B cell (primary cell): ENCODE results near the gene ATP11A. TPM values are rescaled to one million over a fixed set of nuclear protein-coding genes. Genes with fewer than 3 reads are reported as not detected.

Source experiments
- ATAC-seq: fragments of 200-7000 bp; cut with Tn5 transposase; one replicate; pipeline ENCODE4 v1.10.0; 2021; ENCODE audit warnings: low read depth, mild to moderate bottlenecking, moderate number of reproducible peaks, moderate library complexity
- CTCF ChIA-PET: fragments of 350-600 bp; sonication (Branson Sonifier 250); formaldehyde crosslinking; loops from one replicate; lab custom pipeline; 2021; ENCODE audit warnings: antibody characterized with exemption, inconsistent platforms; lab: Charles Lee
- POLR2A ChIA-PET: fragments of 350-600 bp; sonication (Branson Sonifier 250); formaldehyde crosslinking; loops from one replicate; lab custom pipeline; 2021; ENCODE audit warnings: antibody characterized with exemption; lab: Charles Lee
- DNase-seq: peaks from one replicate; pipeline ENCODE4 v3.0.0; 2013
- H2AFZ ChIP-seq: 2 replicates; pipeline ENCODE4 v1.6.1; 2012; ENCODE audit warnings: mild to moderate bottlenecking, low read depth, low read length; ENCODE audit not compliant: insufficient read depth, poor library complexity, severe bottlenecking
- H3K27ac ChIP-seq, 2 donors: 1 replicate in 1 of 2; 2 replicates in 1 of 2; pipeline ENCODE4 v1.5.1; 2012 to 2013; ENCODE audit warnings: low read length in 2 of 2, mild to moderate bottlenecking in 2 of 2, moderate library complexity in 1 of 2
- H3K27me3 ChIP-seq, 4 experiments: fragments of 200-600 bp in 1 of 4; sonication (generic) in 1 of 4; replicated peaks in 1 of 4; 1 replicate in 2 of 4; 2 replicates in 2 of 4; pipeline versions ENCODE4 v1.6.1 to v1.7.0; 2013 to 2016; ENCODE audit warnings: low read length in 3 of 4, mild to moderate bottlenecking in 2 of 4, mixed read lengths in 1 of 4, moderate library complexity in 1 of 4; ENCODE audit not compliant: insufficient read depth in 4 of 4, control insufficient read depth in 3 of 4; ENCODE audit errors: control extremely low read depth in 1 of 4
- H3K36me3 ChIP-seq, 2 experiments: replicated peaks in 1 of 2; 1 replicate in 1 of 2; 2 replicates in 1 of 2; pipeline versions ENCODE4 v1.6.1 to v1.7.1; 2013; ENCODE audit warnings: low read length in 1 of 2; ENCODE audit not compliant: insufficient read depth in 2 of 2, control insufficient read depth in 1 of 2; ENCODE audit errors: control extremely low read depth in 1 of 2, extremely low read depth in 1 of 2
- H3K4me1 ChIP-seq, 2 donors: fragments of 200-600 bp in 1 of 2; sonication (generic) in 1 of 2; 1 replicate in 1 of 2; 2 replicates in 1 of 2; pipeline versions ENCODE4 v1.5.1 to v1.6.1; 2013 to 2017; ENCODE audit warnings: low read length in 2 of 2; ENCODE audit not compliant: control insufficient read depth in 2 of 2, insufficient read depth in 2 of 2
- H3K4me2 ChIP-seq: replicated peaks from 2 replicates; pipeline ENCODE3; 2012; ENCODE audit warnings: mild to moderate bottlenecking, low read depth, low read length; ENCODE audit not compliant: poor library complexity, severe bottlenecking
- H3K4me3 ChIP-seq, 5 experiments: fragments of 200-600 bp in 1 of 5; sonication (generic) in 1 of 5; 1 replicate in 3 of 5; 2 replicates in 2 of 5; pipeline versions ENCODE4 v1.5.1 to v1.7.0; 2011 to 2016; ENCODE audit warnings: low read length in 4 of 5, mild to moderate bottlenecking in 4 of 5, low read depth in 2 of 5, control low read depth in 1 of 5, moderate library complexity in 1 of 5; ENCODE audit not compliant: insufficient read depth in 1 of 5; ENCODE audit errors: control extremely low read depth in 1 of 5, extremely low read depth in 1 of 5
- H3K79me2 ChIP-seq: fragments of 200-600 bp; sonication (generic); one replicate; pipeline ENCODE4 v1.6.0; 2016; ENCODE audit warnings: low read length; ENCODE audit not compliant: control insufficient read depth, insufficient read depth
- H3K9ac ChIP-seq: fragments of 200-600 bp; sonication (generic); 2 replicates; pipeline ENCODE4 v1.6.1; 2017; ENCODE audit warnings: mild to moderate bottlenecking, low read length, moderate library complexity
- H3K9me3 ChIP-seq, 3 donors: one replicate each; pipeline versions ENCODE4 v1.6.1 to v1.7.1; 2013; ENCODE audit warnings: low read length in 2 of 3; ENCODE audit not compliant: control insufficient read depth in 2 of 3, insufficient read depth in 1 of 3; ENCODE audit errors: control extremely low read depth in 1 of 3
- H4K20me1 ChIP-seq: 2 replicates; pipeline ENCODE4 v1.6.0; 2012; ENCODE audit warnings: mild to moderate bottlenecking, low read length; ENCODE audit not compliant: insufficient read depth, control insufficient read depth, poor library complexity, severe bottlenecking
- H3K27ac Mint-ChIP-seq: one replicate; pipeline ENCODE4 v1.8.0; 2021; ENCODE audit warnings: mixed read lengths
- H3K27me3 Mint-ChIP-seq: one replicate; pipeline ENCODE4 v1.8.0; 2021; ENCODE audit warnings: mixed read lengths
- H3K4me1 Mint-ChIP-seq: one replicate; pipeline ENCODE4 v1.8.0; 2021; ENCODE audit warnings: mixed read lengths
- H3K4me3 Mint-ChIP-seq: one replicate; pipeline ENCODE4 v1.8.0; 2021; ENCODE audit warnings: mixed read lengths
- H3K9me3 Mint-ChIP-seq: one replicate; pipeline ENCODE4 v1.8.0; 2022; ENCODE audit warnings: mixed read lengths; ENCODE audit not compliant: insufficient read depth
- EZH2 ChIP-seq: IDR thresholded peaks from 2 replicates; pipeline ENCODE4 v1.6.1; 2012; ENCODE audit warnings: borderline replicate concordance, low read depth, mild to moderate bottlenecking, moderate library complexity, low read length; ENCODE audit not compliant: insufficient read depth, poor library complexity, severe bottlenecking
- WGBS: methylation state at CpG from one replicate; pipeline ENCODE4 v1.1.5; 2013; ENCODE audit warnings: missing lambda C conversion rate; ENCODE audit not compliant: insufficient coverage; 5-methylcytosine and 5-hydroxymethylcytosine counted together
- intact Hi-C: fragments of 100-400 bp; cut with micrococcal nuclease; formaldehyde crosslinking; loops from one replicate; pipeline ENCODE4 v1.10.0; 2022
- polyA plus RNA-seq: library from polyadenylated mRNA; depleted of rRNA; stranded (reverse); fragments of >200 nt; gene quantifications from 2 replicates; pipeline ENCODE4 v1.2.3, GENCODE V29; 2012
- total RNA-seq, 2 donors: library from RNA; stranded (reverse); fragments of 120-200 nt in 1 of 2; gene quantifications; 1 replicate in 1 of 2; 2 replicates in 1 of 2; pipeline versions ENCODE4 v1.2.3 to v1.2.4, GENCODE V29; 2013 to 2022
- TF ChIP-seq, protein P1 (sequence below): fragments of 200-600 bp; IDR thresholded peaks from one replicate; pipeline ENCODE4 v1.8.0; 2022; ENCODE audit warnings: antibody characterized with exemption, mild to moderate bottlenecking

Gene ATP11A
- total and polyA plus RNA-seq, 2 donors (not counting 1 experiment from before 2014, with no cell fraction given) = 36.9 to 60.3 TPM

DNA sequence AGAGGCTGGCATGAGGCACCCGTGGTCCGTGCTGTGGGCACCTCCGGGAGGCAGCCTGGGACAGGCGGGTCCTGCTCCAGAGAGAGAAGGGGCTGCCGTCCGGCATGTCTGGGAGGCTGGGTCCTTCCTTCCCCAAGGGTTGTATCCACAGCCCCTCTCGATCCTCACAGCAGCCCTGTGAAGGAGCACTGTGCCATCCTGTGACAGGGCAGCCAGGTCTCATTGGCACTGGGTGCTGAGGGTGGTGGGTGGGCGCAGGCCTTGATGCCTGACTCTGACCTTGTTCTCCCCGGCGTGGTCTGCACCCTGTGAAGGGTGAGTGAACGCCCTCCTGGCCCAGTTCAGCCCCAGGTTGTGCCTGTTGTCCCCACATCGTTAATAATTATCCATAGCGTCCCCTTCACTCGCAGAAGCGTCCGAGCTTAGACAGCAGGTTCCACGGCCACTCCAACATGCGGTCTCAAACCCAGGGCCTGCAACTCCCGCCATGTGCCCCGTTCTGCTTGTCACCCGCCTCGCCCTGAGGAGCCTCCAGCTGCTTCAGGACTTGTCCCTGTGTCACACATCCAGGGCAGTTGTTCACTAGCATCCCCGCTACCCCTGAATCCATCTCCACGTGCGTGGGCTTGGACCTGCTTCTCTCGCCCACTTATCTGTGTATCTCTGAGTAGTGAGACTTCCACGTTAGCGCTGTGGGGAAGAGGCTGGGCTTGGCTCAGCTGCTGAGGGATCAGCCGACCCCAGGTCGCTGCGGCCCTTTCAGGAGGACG lies 10.6 kb downstream of the ATP11A start:
- Histone ChIP-seq H3K27ac (no peak overlapping the region), H3K4me1 (no peaks in the 10 kb centered on the region), H3K4me3 (no peak overlapping the region), H3K79me2 (peaks cover 64% of the 10 kb centered on the region), H3K9ac (no peak overlapping the region), H3K27me3 (no peaks in the 10 kb centered on the region), H4K20me1 (peaks cover 11% of the 10 kb centered on the region), H3K4me2 (no peak overlapping the region), H2AFZ (no peak overlapping the region), H3K9me3 (no peaks in the 10 kb centered on the region), H3K36me3 (no peaks in the 10 kb centered on the region)
- 96% methylated on average over 27 of the region's 32 CpGs for WGBS
- Mint-ChIP-seq H3K4me1 (no peaks in the 10 kb centered on the region), H3K27me3 (no peaks in the 10 kb centered on the region), H3K4me3 (no peak overlapping the region), H3K27ac (no peak overlapping the region), H3K9me3 (no peaks in the 10 kb centered on the region)
- ChIA-PET POLR2A (no interaction called here), CTCF (no interaction called here)
- TF ChIP-seq, protein P1, sequence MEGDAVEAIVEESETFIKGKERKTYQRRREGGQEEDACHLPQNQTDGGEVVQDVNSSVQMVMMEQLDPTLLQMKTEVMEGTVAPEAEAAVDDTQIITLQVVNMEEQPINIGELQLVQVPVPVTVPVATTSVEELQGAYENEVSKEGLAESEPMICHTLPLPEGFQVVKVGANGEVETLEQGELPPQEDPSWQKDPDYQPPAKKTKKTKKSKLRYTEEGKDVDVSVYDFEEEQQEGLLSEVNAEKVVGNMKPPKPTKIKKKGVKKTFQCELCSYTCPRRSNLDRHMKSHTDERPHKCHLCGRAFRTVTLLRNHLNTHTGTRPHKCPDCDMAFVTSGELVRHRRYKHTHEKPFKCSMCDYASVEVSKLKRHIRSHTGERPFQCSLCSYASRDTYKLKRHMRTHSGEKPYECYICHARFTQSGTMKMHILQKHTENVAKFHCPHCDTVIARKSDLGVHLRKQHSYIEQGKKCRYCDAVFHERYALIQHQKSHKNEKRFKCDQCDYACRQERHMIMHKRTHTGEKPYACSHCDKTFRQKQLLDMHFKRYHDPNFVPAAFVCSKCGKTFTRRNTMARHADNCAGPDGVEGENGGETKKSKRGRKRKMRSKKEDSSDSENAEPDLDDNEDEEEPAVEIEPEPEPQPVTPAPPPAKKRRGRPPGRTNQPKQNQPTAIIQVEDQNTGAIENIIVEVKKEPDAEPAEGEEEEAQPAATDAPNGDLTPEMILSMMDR = no peak
- no peak for TF ChIP-seq EZH2
- DNase-seq (no peak), ATAC-seq (no peak)
- intact Hi-C loops = no loop called here

GRCh38 chr13:112702341-112702985 lies 12.6 kb downstream of the ATP11A start:
- no peaks in the 10 kb centered on the region for H3K9me3 ChIP-seq
- H3K79me2 ChIP-seq = peaks cover 51% of the 10 kb centered on the region
- H3K4me2 ChIP-seq = no peak overlapping the region
- H3K27ac ChIP-seq = no peak overlapping the region
- Mint-ChIP-seq H3K4me1 (no peaks in the 10 kb centered on the region), H3K9me3 (no peaks in the 10 kb centered on the region), H3K4me3 (no peak overlapping the region), H3K27ac (no peak overlapping the region), H3K27me3 (no peaks in the 10 kb centered on the region)
- no peak overlapping the region for H3K9ac ChIP-seq
- WGBS = 98% methylated on average over 30 of the region's 32 CpGs
- peaks cover 11% of the 10 kb centered on the region for H4K20me1 ChIP-seq
- CTCF ChIA-PET = no interaction called here
- intact Hi-C loops = no loop called here
- no peak overlapping the region for H2AFZ ChIP-seq
- no peaks in the 10 kb centered on the region for H3K36me3 ChIP-seq
- H3K4me3 ChIP-seq = no peak overlapping the region
- TF ChIP-seq, protein P1 = no peak
- TF ChIP-seq EZH2 = no peak
- no peaks in the 10 kb centered on the region for H3K4me1 ChIP-seq
- DNase-seq = no peak
- no peaks in the 10 kb centered on the region for H3K27me3 ChIP-seq
- POLR2A ChIA-PET = no interaction called here
- no peak for ATAC-seq
